Glutamatergic neuron (in vitro differentiated cells): ENCODE measurements around the gene LAMC1. TPM values are rescaled to one million over a fixed set of nuclear protein-coding genes. Genes with fewer than 3 reads are reported as not detected.

Experiments
- DNase-seq: peaks from one replicate; pipeline ENCODE4 v3.0.0; 2022
- H3K27ac Mint-ChIP-seq: one replicate; pipeline ENCODE4 v1.8.0; 2020; ENCODE audit warnings: mild to moderate bottlenecking, mixed read lengths, inconsistent platforms; ENCODE audit not compliant: unreplicated experiment
- H3K27me3 Mint-ChIP-seq: one replicate; pipeline ENCODE4 v1.8.0; 2020; ENCODE audit warnings: mild to moderate bottlenecking, moderate library complexity, mixed read lengths, inconsistent platforms; ENCODE audit not compliant: unreplicated experiment
- H3K36me3 Mint-ChIP-seq: one replicate; pipeline ENCODE4 v1.8.0; 2020; ENCODE audit warnings: mild to moderate bottlenecking, mixed read lengths, inconsistent platforms; ENCODE audit not compliant: unreplicated experiment
- H3K4me1 Mint-ChIP-seq: one replicate; pipeline ENCODE4 v1.8.0; 2020; ENCODE audit warnings: mild to moderate bottlenecking, low read depth, mixed read lengths, inconsistent platforms; ENCODE audit not compliant: unreplicated experiment
- H3K4me3 Mint-ChIP-seq: one replicate; pipeline ENCODE4 v1.8.0; 2020; ENCODE audit warnings: mild to moderate bottlenecking, mixed read lengths, inconsistent platforms; ENCODE audit not compliant: unreplicated experiment
- H3K9me3 Mint-ChIP-seq: one replicate; pipeline ENCODE4 v1.8.0; 2020; ENCODE audit warnings: mild to moderate bottlenecking, moderate library complexity, mixed read lengths, inconsistent platforms; ENCODE audit not compliant: unreplicated experiment
- total RNA-seq: library from RNA; stranded (reverse); fragmentation: NEBNext Ultra II Directional; extraction: Animal tissue kit (Norgen Biotek cat#: 25700); gene quantifications from one replicate; pipeline ENCODE4 v1.2.1, GENCODE V29; 2021; ENCODE audit not compliant: unreplicated experiment
- TF ChIP-seq, protein P1 (sequence below): fragments of 200-600 bp; sonication (generic); IDR thresholded peaks from one replicate; pipeline ENCODE4 v1.5.0; 2021; ENCODE audit not compliant: partially characterized antibody, unreplicated experiment

Gene LAMC1
- total RNA-seq, 1 donor from 2014 or later = 51.8 TPM

GRCh38 chr1:183195142-183195574 is 171.9 kb downstream of the LAMC1 start:
- TF ChIP-seq, protein P1, sequence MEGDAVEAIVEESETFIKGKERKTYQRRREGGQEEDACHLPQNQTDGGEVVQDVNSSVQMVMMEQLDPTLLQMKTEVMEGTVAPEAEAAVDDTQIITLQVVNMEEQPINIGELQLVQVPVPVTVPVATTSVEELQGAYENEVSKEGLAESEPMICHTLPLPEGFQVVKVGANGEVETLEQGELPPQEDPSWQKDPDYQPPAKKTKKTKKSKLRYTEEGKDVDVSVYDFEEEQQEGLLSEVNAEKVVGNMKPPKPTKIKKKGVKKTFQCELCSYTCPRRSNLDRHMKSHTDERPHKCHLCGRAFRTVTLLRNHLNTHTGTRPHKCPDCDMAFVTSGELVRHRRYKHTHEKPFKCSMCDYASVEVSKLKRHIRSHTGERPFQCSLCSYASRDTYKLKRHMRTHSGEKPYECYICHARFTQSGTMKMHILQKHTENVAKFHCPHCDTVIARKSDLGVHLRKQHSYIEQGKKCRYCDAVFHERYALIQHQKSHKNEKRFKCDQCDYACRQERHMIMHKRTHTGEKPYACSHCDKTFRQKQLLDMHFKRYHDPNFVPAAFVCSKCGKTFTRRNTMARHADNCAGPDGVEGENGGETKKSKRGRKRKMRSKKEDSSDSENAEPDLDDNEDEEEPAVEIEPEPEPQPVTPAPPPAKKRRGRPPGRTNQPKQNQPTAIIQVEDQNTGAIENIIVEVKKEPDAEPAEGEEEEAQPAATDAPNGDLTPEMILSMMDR = no peak
- H3K4me3 Mint-ChIP-seq = no peak overlapping the region
- H3K9me3 Mint-ChIP-seq = peaks cover 2% of the 10 kb centered on the region
- H3K27ac Mint-ChIP-seq = no peak overlapping the region
- peaks cover 3% of the 10 kb centered on the region for H3K4me1 Mint-ChIP-seq
- no peaks in the 10 kb centered on the region for H3K36me3 Mint-ChIP-seq
- H3K27me3 Mint-ChIP-seq = peaks cover 2% of the 10 kb centered on the region
- no peak for DNase-seq

Other genes with a start within 250 kb of the LAMC1 start
- 2.3 TPM for gene NPL, start 233.6 kb upstream of the LAMC1 start, total RNA-seq
- gene DHX9, start 184.1 kb upstream of the LAMC1 start, total RNA-seq = 215 TPM
- gene SHCBP1L, start 70.3 kb upstream of the LAMC1 start, total RNA-seq = not detected
- gene LAMC2, start 162.8 kb downstream of the LAMC1 start, total RNA-seq = 2.8 TPM